ENCODE results near the gene KRT10. TPM values are rescaled to one million over a fixed set of nuclear protein-coding genes. Genes with fewer than 3 reads are reported as not detected.

The KRT10 gene
- polyA plus RNA-seq, 3 donors, result 9.7 to 79.1 (median 58.7) TPM

DNA sequence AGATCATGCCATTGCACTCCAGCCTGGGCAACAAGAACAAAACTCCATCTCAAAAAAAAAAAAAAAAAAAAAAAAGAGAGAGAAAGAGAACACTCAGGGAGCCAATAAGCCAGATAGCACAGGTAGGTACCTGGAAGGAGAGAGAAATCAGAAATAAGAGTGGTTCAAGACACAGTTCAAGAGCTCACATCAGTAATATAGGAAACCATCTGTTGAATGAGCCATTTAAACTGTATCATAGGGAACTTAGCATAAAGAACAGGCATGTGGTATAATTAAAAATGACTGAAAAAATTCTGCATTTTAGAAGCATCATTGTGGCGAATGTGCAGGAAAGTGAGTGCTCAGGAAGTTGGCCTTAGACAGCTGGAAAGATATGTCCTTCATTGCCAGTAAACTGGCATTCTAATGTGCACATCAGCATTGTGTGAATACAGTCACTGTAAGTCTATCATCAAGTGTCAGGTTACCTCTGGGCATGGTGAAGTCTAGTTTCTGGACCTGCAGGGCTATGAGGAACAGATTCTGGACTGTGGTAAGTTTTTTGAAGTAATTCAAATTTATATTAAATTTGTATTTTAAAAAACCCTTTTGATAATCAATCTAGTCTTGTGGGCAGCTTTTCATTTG is 24.2 kb upstream of the KRT10 start:
- 36% methylated on average over 1 of the region's 1 CpG for WGBS (ENCODE audit: insufficient coverage)
- H3K27ac Mint-ChIP-seq, result no peak overlapping the region
- no peak for DNase-seq
- H3K9ac ChIP-seq (ENCODE audit: insufficient read depth, low read length, poor library complexity, severe bottlenecking), result no peak overlapping the region
- H3K9me3 Mint-ChIP-seq, result peaks cover 0 to 2% (median 0%) of the 10 kb centered on the region in 7 donors
- no peaks in the 10 kb centered on the region for H4K20me1 ChIP-seq (ENCODE audit: insufficient read depth, low read length)
- H3K79me2 ChIP-seq (ENCODE audit: insufficient read depth, low read length), result no peaks in the 10 kb centered on the region
- no peak overlapping the region for H3K4me3 ChIP-seq (replicated peaks in 1 of 3; ENCODE audit: low read depth in 2 of 3, low read length in 3 of 3)
- H3K4me1 ChIP-seq (ENCODE audit: control insufficient read depth in 1 of 2, insufficient read depth in 2 of 2, low read length in 2 of 2), result no peaks in the 10 kb centered on the region
- peaks cover 20 to 44% (median 29%) of the 10 kb centered on the region in 3 donors for H3K27me3 Mint-ChIP-seq (ENCODE audit: low read depth in 3 of 3)
- H3K4me2 ChIP-seq (replicated peaks; ENCODE audit: extremely low read depth, low read length, poor library complexity, severe bottlenecking), result no peak overlapping the region
- no peak overlapping the region for H3K27ac ChIP-seq (ENCODE audit: low read depth in 1 of 2, low read length in 2 of 2)
- H3K4me3 Mint-ChIP-seq, result no peak overlapping the region
- H3K36me3 ChIP-seq (replicated peaks in 1 of 2; ENCODE audit: control insufficient read depth in 1 of 2, insufficient read depth in 2 of 2, low read length in 2 of 2), result no peaks in the 10 kb centered on the region
- H3K36me3 Mint-ChIP-seq, result no peaks in the 10 kb centered on the region
- no peak for TF ChIP-seq CTCF (IDR thresholded peaks at IDR 0.05)
- H3K27me3 ChIP-seq (ENCODE audit: control insufficient read depth in 2 of 2, insufficient read depth in 2 of 2, low read length in 2 of 2), result peaks cover 7 to 21% of the 10 kb centered on the region in 2 donors
- no peaks in the 10 kb centered on the region for H3K4me1 Mint-ChIP-seq
- no peak overlapping the region for H2AFZ ChIP-seq (ENCODE audit: insufficient read depth, low read depth, low read length, poor library complexity, severe bottlenecking)
- no peaks in the 10 kb centered on the region for H3K9me3 ChIP-seq (replicated peaks in 1 of 2; ENCODE audit: control insufficient read depth in 1 of 2, insufficient read depth in 1 of 2, low read length in 2 of 2)
- intact Hi-C loops (cut with micrococcal nuclease), result no loop called here

DNA sequence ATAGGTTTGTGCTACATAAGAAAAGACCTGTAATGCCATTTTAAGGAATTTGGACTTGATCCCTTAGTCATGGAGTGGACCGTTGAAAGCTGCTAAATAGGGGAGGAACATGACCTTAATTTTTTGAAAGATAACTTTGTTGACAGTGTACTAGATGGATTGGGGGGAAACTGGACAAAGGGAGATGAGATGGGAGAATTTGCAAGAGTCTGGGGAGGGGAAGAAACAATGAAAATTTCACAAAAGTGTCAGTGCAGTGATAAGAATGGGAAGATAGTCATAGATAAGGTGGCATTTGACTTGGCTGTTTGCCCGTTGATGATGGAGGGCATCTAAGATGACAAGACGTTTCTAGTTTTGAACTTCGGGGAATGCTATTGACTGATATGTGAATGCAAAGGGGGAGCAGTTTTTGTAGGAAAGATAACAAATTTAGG is 22.3 kb upstream of the KRT10 start:
- no peak overlapping the region for H3K4me3 ChIP-seq (replicated peaks in 1 of 3; ENCODE audit: low read depth in 2 of 3, low read length in 3 of 3)
- intact Hi-C loops (cut with micrococcal nuclease), result no loop called here
- H3K27ac ChIP-seq (ENCODE audit: low read depth in 1 of 2, low read length in 2 of 2), result no peak overlapping the region
- no peaks in the 10 kb centered on the region for H4K20me1 ChIP-seq (ENCODE audit: insufficient read depth, low read length)
- Mint-ChIP-seq H3K9me3 (peaks cover 0 to 5% (median 0%) of the 10 kb centered on the region in 7 donors), H3K36me3 (no peaks in the 10 kb centered on the region), H3K27ac (no peak overlapping the region), H3K27me3 (ENCODE audit: low read depth in 3 of 3) (peaks cover 22 to 47% (median 33%) of the 10 kb centered on the region in 3 donors), H3K4me3 (no peak overlapping the region), H3K4me1 (no peaks in the 10 kb centered on the region)
- TF ChIP-seq CTCF (IDR thresholded peaks at IDR 0.05), result no peak
- no peaks in the 10 kb centered on the region for H3K79me2 ChIP-seq (ENCODE audit: insufficient read depth, low read length)
- no peaks in the 10 kb centered on the region for H3K9me3 ChIP-seq (replicated peaks in 1 of 2; ENCODE audit: control insufficient read depth in 1 of 2, insufficient read depth in 1 of 2, low read length in 2 of 2)
- WGBS (ENCODE audit: insufficient coverage), result 87% methylated on average over 4 of the region's 4 CpGs
- no peak overlapping the region for H2AFZ ChIP-seq (ENCODE audit: insufficient read depth, low read depth, low read length, poor library complexity, severe bottlenecking)
- H3K4me2 ChIP-seq (replicated peaks; ENCODE audit: extremely low read depth, low read length, poor library complexity, severe bottlenecking), result no peak overlapping the region
- DNase-seq, result no peak
- H3K36me3 ChIP-seq (replicated peaks in 1 of 2; ENCODE audit: control insufficient read depth in 1 of 2, insufficient read depth in 2 of 2, low read length in 2 of 2), result no peaks in the 10 kb centered on the region
- H3K9ac ChIP-seq (ENCODE audit: insufficient read depth, low read length, poor library complexity, severe bottlenecking), result no peak overlapping the region
- no peaks in the 10 kb centered on the region for H3K4me1 ChIP-seq (ENCODE audit: control insufficient read depth in 1 of 2, insufficient read depth in 2 of 2, low read length in 2 of 2)
- peaks cover 7 to 21% of the 10 kb centered on the region in 2 donors for H3K27me3 ChIP-seq (ENCODE audit: control insufficient read depth in 2 of 2, insufficient read depth in 2 of 2, low read length in 2 of 2)
